ENCODE results near the gene STARD7.

STARD7 gene

DNA sequence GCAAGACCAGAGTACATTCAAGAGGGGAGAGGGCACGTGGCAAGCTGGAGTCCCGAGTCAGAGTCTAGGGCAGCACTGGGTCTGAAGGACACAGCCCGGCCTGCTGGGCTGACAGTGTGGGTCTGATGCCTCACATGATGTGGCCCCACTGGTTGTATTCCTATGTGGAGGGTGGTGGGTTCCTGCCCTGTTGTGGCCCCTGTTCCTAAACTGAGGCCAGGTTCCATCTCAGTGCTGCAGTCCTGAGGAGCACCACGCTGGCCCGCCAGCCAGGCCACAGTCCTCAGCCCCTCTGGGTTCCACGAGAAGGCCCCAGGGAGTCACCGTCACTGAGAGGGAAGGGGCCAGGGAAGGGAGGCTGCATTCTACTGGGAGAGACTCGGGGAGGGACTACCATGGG is 43.9 kb upstream of the STARD7 start:
- peak overlapping the region; percentile 25 to 73 for H3K27ac ChIP-seq

DNA sequence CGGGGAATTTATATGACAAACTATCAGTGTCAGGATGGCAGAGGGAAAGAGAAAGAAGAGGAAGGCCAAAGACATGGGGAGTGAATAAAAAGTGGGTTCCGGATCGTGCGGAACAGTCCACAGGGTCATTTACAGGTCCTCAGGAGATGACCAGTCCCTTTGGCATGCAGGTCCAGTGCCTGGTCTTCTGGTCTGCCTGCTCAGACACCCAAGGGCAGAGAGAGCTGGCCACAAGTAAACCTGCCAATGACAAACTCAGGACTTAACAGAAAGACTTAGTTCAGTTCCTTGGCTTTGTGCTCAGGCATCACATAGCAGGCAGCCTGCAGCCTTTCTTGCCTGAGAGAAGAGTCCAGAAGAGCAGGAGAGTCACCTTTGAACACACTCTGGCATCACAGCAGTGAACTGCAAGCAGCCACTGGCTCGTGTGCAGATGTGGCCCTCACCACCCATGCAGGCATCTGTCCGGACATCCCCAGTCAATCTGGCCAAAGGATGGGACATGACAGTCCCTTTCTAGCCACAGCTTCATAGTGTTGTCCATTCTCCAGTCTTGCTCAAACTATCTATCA is 43.2 kb upstream of the STARD7 start:
- Histone ChIP-seq H3K4me3 (peak overlapping the region; percentile 10 to 27), H3K4me1 (peaks cover 0 to 35% (median 31%) of the 10 kb centered on the region in 4 donors), H3K36me3 (peaks cover 29 to 45% (median 40%) of the 10 kb centered on the region in 3 donors), H3K9me3 (no peaks in the 10 kb centered on the region), H3K27ac (peak overlapping the region; percentile 73 to 80), H3K27me3 (no peaks in the 10 kb centered on the region)
- peak; percentile 83 to 93 for DNase-seq
- intact Hi-C loops (cut with DNase I; ENCODE audit: low total_unique reads): no loop called here
- TF ChIP-seq, protein P1, sequence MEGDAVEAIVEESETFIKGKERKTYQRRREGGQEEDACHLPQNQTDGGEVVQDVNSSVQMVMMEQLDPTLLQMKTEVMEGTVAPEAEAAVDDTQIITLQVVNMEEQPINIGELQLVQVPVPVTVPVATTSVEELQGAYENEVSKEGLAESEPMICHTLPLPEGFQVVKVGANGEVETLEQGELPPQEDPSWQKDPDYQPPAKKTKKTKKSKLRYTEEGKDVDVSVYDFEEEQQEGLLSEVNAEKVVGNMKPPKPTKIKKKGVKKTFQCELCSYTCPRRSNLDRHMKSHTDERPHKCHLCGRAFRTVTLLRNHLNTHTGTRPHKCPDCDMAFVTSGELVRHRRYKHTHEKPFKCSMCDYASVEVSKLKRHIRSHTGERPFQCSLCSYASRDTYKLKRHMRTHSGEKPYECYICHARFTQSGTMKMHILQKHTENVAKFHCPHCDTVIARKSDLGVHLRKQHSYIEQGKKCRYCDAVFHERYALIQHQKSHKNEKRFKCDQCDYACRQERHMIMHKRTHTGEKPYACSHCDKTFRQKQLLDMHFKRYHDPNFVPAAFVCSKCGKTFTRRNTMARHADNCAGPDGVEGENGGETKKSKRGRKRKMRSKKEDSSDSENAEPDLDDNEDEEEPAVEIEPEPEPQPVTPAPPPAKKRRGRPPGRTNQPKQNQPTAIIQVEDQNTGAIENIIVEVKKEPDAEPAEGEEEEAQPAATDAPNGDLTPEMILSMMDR (IDR thresholded peaks at IDR 0.05): no peak

More for the DNA sequence above, 43.9 kb upstream of the STARD7 start:
- H3K4me1 ChIP-seq: peaks cover 0 to 42% (median 37%) of the 10 kb centered on the region in 4 donors
- H3K36me3 ChIP-seq: peaks cover 29 to 45% (median 40%) of the 10 kb centered on the region in 3 donors
- intact Hi-C loops (cut with DNase I; ENCODE audit: low total_unique reads): no loop called here
- no peaks in the 10 kb centered on the region for H3K9me3 ChIP-seq
- TF ChIP-seq, protein P1 (IDR thresholded peaks at IDR 0.05): no peak
- DNase-seq: no peak
- no peak overlapping the region for H3K4me3 ChIP-seq
- no peaks in the 10 kb centered on the region for H3K27me3 ChIP-seq

DNA sequence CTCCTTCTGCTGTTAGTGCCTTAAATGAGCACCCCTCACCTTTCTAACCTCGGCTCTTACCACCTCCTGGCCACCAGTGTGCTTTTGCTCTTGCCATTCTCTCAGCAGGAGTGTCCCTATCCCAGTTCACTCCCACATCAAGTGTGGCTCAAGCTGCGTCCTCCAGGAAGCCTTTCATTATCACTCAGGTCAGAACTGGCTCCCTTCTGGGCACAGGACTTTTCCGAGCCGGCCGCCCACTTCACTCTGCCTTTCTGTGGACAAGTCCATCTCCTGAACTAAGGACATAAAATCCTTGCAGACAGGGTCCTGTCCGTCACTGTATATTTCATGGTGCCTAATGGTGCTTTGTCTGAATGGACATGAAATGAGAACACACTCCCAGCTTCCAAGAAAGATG is 41.6 kb upstream of the STARD7 start:
- Histone ChIP-seq H3K4me3 (no peak overlapping the region), H3K27me3 (no peaks in the 10 kb centered on the region), H3K27ac (peak overlapping the region; percentile 73 to 80), H3K9me3 (no peaks in the 10 kb centered on the region), H3K36me3 (peaks cover 19 to 33% (median 29%) of the 10 kb centered on the region in 3 donors), H3K4me1 (peaks cover 0 to 33% (median 30%) of the 10 kb centered on the region in 4 donors)
- no peak for DNase-seq
- intact Hi-C loops (cut with DNase I; ENCODE audit: low total_unique reads): no loop called here
- TF ChIP-seq, protein P1 (IDR thresholded peaks at IDR 0.05): no peak

DNA sequence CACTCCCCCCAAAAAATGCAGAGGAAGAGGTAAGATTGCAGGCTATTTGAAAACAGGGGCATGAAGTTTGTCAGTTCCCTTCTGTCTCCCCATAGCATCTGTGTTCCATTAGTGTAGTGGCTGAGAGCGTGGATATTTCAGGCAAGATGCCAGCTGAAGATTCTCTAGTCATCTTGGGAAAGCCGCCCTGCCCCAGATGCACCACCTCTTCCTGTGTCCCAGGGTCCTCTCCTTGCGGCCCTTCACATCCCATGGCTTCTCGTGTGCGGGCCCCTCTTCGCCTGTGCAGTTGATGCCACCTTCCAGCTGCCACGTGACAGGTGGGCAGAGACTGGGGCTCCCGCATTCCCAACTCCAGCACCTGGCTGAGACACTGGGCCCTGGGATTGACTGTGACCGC is 41.0 kb upstream of the STARD7 start:
- H3K4me3 ChIP-seq: no peak overlapping the region
- H3K27me3 ChIP-seq: no peaks in the 10 kb centered on the region
- TF ChIP-seq, protein P1 (IDR thresholded peaks at IDR 0.05): no peak
- intact Hi-C loops (cut with DNase I; ENCODE audit: low total_unique reads): no loop called here
- peak overlapping the region; percentile 73 to 80 for H3K27ac ChIP-seq
- H3K4me1 ChIP-seq: peaks cover 0 to 33% (median 30%) of the 10 kb centered on the region in 4 donors
- no peak for DNase-seq
- peaks cover 16 to 28% (median 24%) of the 10 kb centered on the region in 3 donors for H3K36me3 ChIP-seq
- no peaks in the 10 kb centered on the region for H3K9me3 ChIP-seq

DNA sequence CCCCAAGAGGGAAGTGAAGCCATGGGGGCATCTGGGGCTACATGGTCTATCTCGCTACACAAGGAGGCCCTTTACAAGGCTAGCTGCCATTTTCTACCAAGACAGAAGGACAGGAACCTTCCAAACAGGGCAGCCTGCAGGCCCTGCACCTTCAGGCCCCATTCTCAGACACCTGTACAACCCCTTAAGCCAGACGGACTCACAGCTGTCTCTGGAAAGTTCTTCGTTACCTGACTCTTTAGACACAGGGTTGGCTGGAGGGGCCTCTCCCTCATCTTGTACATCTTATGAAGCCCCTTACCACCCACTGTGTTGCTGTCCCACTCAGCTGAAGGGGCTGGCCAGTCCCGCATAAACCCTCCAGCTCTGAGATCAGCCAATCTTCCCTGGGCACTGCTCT is 40.0 kb upstream of the STARD7 start:
- H3K4me3 ChIP-seq: no peak overlapping the region
- peaks cover 0 to 33% (median 30%) of the 10 kb centered on the region in 4 donors for H3K4me1 ChIP-seq
- TF ChIP-seq, protein P1 (IDR thresholded peaks at IDR 0.05): no peak
- intact Hi-C loops (cut with DNase I; ENCODE audit: low total_unique reads): no loop called here
- no peak overlapping the region for H3K27ac ChIP-seq
- H3K36me3 ChIP-seq: peaks cover 6 to 18% (median 14%) of the 10 kb centered on the region in 3 donors
- no peak for DNase-seq
- no peaks in the 10 kb centered on the region for H3K9me3 ChIP-seq
- H3K27me3 ChIP-seq: no peaks in the 10 kb centered on the region

Measured in tibial artery (tissue), 4 donors.